ENCODE results near the gene ELL.
"Not testable (repeated sequence)": the region's sequence is repeated elsewhere in the genome, so short reads cannot be mapped to it uniquely, and the experiment has no call there.

The ELL gene

DNA sequence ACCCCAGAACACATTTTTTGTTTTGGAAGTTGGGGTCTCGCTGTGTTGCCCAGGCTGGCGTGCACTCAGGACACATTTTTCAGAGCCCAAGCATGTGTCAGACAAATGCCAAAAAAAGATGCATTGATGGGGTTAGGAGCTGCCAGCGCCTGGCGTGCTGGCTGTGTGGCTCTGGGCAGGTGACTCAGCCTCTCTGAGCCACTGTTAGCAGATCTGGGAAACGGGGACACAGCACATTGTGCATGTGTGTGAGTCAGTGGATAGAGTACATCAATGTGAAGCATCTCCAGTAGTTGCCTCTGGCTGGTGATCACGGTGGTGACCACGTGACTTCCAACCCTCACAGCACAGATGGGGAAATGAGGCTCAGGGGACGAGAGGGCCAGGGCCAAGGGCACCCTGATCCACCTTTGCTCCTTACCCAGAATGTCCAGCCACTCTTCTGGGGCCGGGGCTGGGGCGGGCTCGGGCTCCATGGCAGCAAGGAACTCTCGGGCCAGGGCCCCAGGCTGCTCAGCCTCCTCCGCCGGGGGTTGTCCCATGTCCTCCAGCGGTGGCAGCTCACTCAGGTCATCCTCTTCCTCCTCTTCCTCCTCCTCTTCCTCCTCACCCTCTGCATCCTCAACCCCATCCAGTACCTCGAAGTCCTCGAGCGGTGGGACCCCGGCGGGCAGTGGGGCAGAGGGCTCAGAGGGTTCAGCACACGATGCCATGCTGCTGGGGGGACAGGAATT is 19.6 kb upstream of the ELL start:
- TF ChIP-seq, protein P1, sequence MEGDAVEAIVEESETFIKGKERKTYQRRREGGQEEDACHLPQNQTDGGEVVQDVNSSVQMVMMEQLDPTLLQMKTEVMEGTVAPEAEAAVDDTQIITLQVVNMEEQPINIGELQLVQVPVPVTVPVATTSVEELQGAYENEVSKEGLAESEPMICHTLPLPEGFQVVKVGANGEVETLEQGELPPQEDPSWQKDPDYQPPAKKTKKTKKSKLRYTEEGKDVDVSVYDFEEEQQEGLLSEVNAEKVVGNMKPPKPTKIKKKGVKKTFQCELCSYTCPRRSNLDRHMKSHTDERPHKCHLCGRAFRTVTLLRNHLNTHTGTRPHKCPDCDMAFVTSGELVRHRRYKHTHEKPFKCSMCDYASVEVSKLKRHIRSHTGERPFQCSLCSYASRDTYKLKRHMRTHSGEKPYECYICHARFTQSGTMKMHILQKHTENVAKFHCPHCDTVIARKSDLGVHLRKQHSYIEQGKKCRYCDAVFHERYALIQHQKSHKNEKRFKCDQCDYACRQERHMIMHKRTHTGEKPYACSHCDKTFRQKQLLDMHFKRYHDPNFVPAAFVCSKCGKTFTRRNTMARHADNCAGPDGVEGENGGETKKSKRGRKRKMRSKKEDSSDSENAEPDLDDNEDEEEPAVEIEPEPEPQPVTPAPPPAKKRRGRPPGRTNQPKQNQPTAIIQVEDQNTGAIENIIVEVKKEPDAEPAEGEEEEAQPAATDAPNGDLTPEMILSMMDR (conservative IDR thresholded peaks at IDR 0.05; ENCODE audit: low read depth, low read length): no peak
- H3K9ac ChIP-seq: peak overlapping the region; percentile 39; the same call in 1 of the 2 replicates
- H2AFZ ChIP-seq (ENCODE audit: low read depth): no peak overlapping the region
- no peak overlapping the region for H3K4me3 ChIP-seq (IDR thresholded peaks at IDR 0.05; ENCODE audit: insufficient read depth, low read depth, low read length)
- H3K4me1 ChIP-seq (ENCODE audit: low read depth, poor library complexity, severe bottlenecking): peaks cover 12% of the 10 kb centered on the region
- H4K20me1 ChIP-seq (ENCODE audit: insufficient read depth): no peaks in the 10 kb centered on the region
- no peaks in the 10 kb centered on the region for H3K27me3 ChIP-seq (ENCODE audit: insufficient read depth, low read depth)
- H3K27ac ChIP-seq: no peak overlapping the region
- no peaks in the 10 kb centered on the region for H3K36me3 ChIP-seq (ENCODE audit: insufficient read depth)
- H3K4me2 ChIP-seq: no peak overlapping the region
- peaks cover 10% of the 10 kb centered on the region for H3K79me2 ChIP-seq (ENCODE audit: insufficient read depth, low read depth)

DNA sequence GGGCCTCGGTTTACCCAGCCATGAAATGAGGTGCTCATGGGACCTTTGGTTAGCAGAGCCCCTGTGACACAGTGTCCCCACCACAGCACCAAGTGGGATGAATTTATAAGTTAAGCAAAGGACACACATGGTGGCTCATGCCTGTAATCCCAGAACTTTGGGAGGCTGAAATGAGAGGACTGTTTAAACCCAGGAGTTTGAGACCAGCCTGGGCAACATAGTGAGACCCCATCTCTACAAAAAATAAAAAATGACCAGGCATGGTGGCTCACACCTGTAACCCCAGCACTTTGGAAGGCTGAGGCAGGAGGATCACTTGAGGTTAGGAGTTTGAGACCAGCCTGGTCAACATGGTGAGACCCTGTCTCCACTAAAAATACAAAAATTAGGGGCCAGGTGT is 18.3 kb upstream of the ELL start:
- H2AFZ ChIP-seq (ENCODE audit: low read depth); H3K27ac ChIP-seq; H3K27me3 ChIP-seq (ENCODE audit: insufficient read depth, low read depth); H3K4me2 ChIP-seq; H4K20me1 ChIP-seq (ENCODE audit: insufficient read depth); H3K4me3 ChIP-seq (IDR thresholded peaks at IDR 0.05; ENCODE audit: insufficient read depth, low read depth, low read length); H3K9ac ChIP-seq; H3K36me3 ChIP-seq (ENCODE audit: insufficient read depth): not testable (repeated sequence)
- Histone ChIP-seq H3K4me1 (ENCODE audit: low read depth, poor library complexity, severe bottlenecking) (peaks cover 12% of the 10 kb centered on the region), H3K79me2 (ENCODE audit: insufficient read depth, low read depth) (peaks cover 10% of the 10 kb centered on the region)

DNA sequence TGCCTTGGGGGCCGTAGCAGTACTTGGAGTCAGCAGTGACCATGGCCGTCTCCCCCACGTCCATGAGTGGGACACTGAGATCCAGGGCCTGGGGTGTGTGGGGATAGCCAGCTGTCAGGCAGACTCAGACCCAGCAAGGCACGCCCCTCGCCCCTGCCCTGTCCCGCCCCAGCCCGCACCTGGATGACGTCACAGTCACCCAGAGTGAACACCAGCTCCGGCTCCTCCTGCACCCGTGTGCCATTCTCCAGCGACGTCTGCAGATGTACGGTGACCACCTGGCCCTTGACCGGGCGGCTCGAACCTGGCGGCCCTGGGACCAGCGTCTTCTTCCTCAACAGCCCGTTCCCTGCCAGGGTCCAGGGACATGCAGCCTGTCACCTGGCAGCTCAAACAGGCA is 17.5 kb upstream of the ELL start:
- Histone ChIP-seq H3K79me2 (ENCODE audit: insufficient read depth, low read depth) (peaks cover 10% of the 10 kb centered on the region), H3K27me3 (ENCODE audit: insufficient read depth, low read depth) (no peaks in the 10 kb centered on the region), H3K27ac (no peak overlapping the region), H3K4me1 (ENCODE audit: low read depth, poor library complexity, severe bottlenecking) (peaks cover 8% of the 10 kb centered on the region), H3K9ac (no peak overlapping the region), H2AFZ (ENCODE audit: low read depth) (no peak overlapping the region), H3K4me2 (no peak overlapping the region), H3K36me3 (ENCODE audit: insufficient read depth) (no peaks in the 10 kb centered on the region), H3K4me3 (IDR thresholded peaks at IDR 0.05; ENCODE audit: insufficient read depth, low read depth, low read length) (no peak overlapping the region), H4K20me1 (ENCODE audit: insufficient read depth) (no peaks in the 10 kb centered on the region)
- TF ChIP-seq, protein P1 (conservative IDR thresholded peaks at IDR 0.05; ENCODE audit: low read depth, low read length): no peak

DNA sequence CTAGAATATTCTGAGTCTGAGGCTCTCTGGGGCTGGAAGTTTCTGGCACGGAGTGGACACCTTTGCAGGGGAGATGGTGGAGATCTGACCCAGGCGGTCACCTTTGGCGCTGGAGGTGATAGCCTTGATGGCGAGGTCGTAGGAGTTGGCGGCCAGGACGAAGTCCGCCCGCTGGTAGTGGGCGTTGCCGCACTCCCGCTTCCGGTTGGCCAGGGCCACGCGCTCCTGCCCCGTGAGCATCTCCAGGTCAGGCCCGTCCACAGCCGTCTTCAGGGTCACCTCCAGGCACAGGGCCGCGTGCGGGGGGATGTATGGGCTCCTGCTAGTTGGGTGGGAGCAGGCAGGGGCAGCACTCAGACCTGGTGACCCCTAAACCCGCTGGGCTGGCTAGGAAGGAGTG is 16.2 kb upstream of the ELL start:
- TF ChIP-seq, protein P1 (conservative IDR thresholded peaks at IDR 0.05; ENCODE audit: low read depth, low read length): no peak
- no peaks in the 10 kb centered on the region for H4K20me1 ChIP-seq (ENCODE audit: insufficient read depth)
- no peaks in the 10 kb centered on the region for H3K36me3 ChIP-seq (ENCODE audit: insufficient read depth)
- no peak overlapping the region for H2AFZ ChIP-seq (ENCODE audit: low read depth)
- H3K79me2 ChIP-seq (ENCODE audit: insufficient read depth, low read depth): peaks cover 10% of the 10 kb centered on the region
- H3K27ac ChIP-seq: no peak overlapping the region
- no peaks in the 10 kb centered on the region for H3K27me3 ChIP-seq (ENCODE audit: insufficient read depth, low read depth)
- H3K4me3 ChIP-seq (IDR thresholded peaks at IDR 0.05; ENCODE audit: insufficient read depth, low read depth, low read length): no peak overlapping the region
- H3K4me1 ChIP-seq (ENCODE audit: low read depth, poor library complexity, severe bottlenecking): peaks cover 4% of the 10 kb centered on the region
- H3K4me2 ChIP-seq: no peak overlapping the region
- no peak overlapping the region for H3K9ac ChIP-seq

DNA sequence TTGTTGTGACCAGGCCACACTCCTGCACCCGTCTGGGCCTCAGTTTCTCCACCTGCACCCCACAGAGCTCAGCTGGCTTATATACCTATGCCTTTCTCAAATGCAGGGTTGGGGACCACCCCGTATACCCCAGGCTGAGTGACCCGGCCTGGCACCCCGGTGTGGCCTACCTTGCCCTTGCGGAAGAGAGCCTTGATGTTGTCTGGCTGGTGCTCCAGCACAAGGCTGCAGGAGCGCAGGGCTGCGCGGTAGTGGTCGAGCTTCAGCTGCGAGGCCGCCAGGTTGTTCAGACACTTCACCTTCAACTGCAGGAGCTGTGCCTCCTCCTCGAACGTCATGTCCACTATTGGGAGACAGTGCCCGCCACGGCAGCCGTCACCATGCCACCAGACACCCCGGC is 15.6 kb upstream of the ELL start:
- Histone ChIP-seq H3K27ac (no peak overlapping the region), H2AFZ (ENCODE audit: low read depth) (no peak overlapping the region), H3K36me3 (ENCODE audit: insufficient read depth) (no peaks in the 10 kb centered on the region), H3K79me2 (ENCODE audit: insufficient read depth, low read depth) (peaks cover 9% of the 10 kb centered on the region), H4K20me1 (ENCODE audit: insufficient read depth) (no peaks in the 10 kb centered on the region), H3K4me2 (no peak overlapping the region), H3K9ac (no peak overlapping the region), H3K4me1 (ENCODE audit: low read depth, poor library complexity, severe bottlenecking) (peaks cover 4% of the 10 kb centered on the region), H3K27me3 (ENCODE audit: insufficient read depth, low read depth) (no peaks in the 10 kb centered on the region), H3K4me3 (IDR thresholded peaks at IDR 0.05; ENCODE audit: insufficient read depth, low read depth, low read length) (no peak overlapping the region)
- TF ChIP-seq, protein P1 (conservative IDR thresholded peaks at IDR 0.05; ENCODE audit: low read depth, low read length): no peak
